Gastrocnemius medialis (tissue), 4 donors: ENCODE data around the gene PPARGC1A. TPM values are rescaled to one million over a fixed set of nuclear protein-coding genes. Genes with fewer than 3 reads are reported as not detected.

Experiments
- ATAC-seq, 2 donors: fragments of 150-250 bp; one replicate each; pipeline ENCODE4 v1.9.1; 2016
- DNase-seq, 2 donors: peaks; one replicate each; pipeline ENCODE4 v3.0.0-alpha.2; 2019
- H3K27ac ChIP-seq, 4 donors: fragments of 200-600 bp; sonication (generic); 1 replicate in 1 of 4; 2 replicates in 3 of 4; pipeline ENCODE4 v1.5.1; 2016 to 2018; ENCODE audit warnings: mild to moderate bottlenecking in 2 of 4, moderate library complexity in 1 of 4
- H3K27me3 ChIP-seq, 3 donors: fragments of 200-600 bp; sonication (generic) in 2 of 3; 1 replicate in 1 of 3; 2 replicates in 2 of 3; pipeline versions ENCODE4 v1.5.1 to v1.6.0; 2016 to 2019; ENCODE audit warnings: mild to moderate bottlenecking in 1 of 3, moderate library complexity in 1 of 3
- H3K36me3 ChIP-seq, 2 donors: fragments of 200-600 bp; sonication (generic) in 1 of 2; one replicate each; pipeline ENCODE4 v1.5.1; 2017 to 2018
- H3K4me1 ChIP-seq, 2 donors: fragments of 200-600 bp; sonication (generic) in 1 of 2; one replicate each; pipeline ENCODE4 v1.5.1; 2016 to 2017; ENCODE audit warnings: mild to moderate bottlenecking in 2 of 2
- H3K4me3 ChIP-seq, 4 donors: fragments of 200-600 bp; sonication (generic) in 3 of 4; 1 replicate in 1 of 4; 2 replicates in 3 of 4; pipeline ENCODE4 v1.5.1; 2016 to 2019; ENCODE audit warnings: mild to moderate bottlenecking in 2 of 4
- H3K9me3 ChIP-seq, 3 donors: fragments of 200-600 bp; sonication (generic) in 2 of 3; 1 replicate in 1 of 3; 2 replicates in 2 of 3; pipeline ENCODE4 v1.5.1; 2016 to 2019
- CTCF ChIP-seq, 5 experiments: fragments of 450-650 bp in 3 of 5; fragments of 200-600 bp in 2 of 5; sonication (generic) in 2 of 5; IDR thresholded peaks in 4 of 5; conservative IDR thresholded peaks in 1 of 5; 1 replicate in 4 of 5; 2 replicates in 1 of 5; pipeline ENCODE4 v1.5.1; 2016 to 2019; ENCODE audit warnings: antibody characterized with exemption in 5 of 5, mild to moderate bottlenecking in 3 of 5, moderate library complexity in 3 of 5
- POLR2A ChIP-seq, 2 donors: fragments of 450-650 bp; IDR thresholded peaks; one replicate each; pipeline ENCODE4 v1.6.1; 2017; ENCODE audit warnings: antibody characterized with exemption in 2 of 2, mild to moderate bottlenecking in 2 of 2, moderate library complexity in 2 of 2
- in situ Hi-C, 4 donors: fragments of 200-750 bp; cut with MboI; loops; one replicate each; pipeline versions ENCODE4 v1.15.0 to v1.8.0; 2017; ENCODE audit warnings: low sequenced_read_pairs in 4 of 4
- intact Hi-C: fragments of 100-400 bp; cut with DNase I; formaldehyde crosslinking; loops from one replicate; pipeline ENCODE4 v1.15.1; 2023; ENCODE audit warnings: low total_unique reads
- total RNA-seq, 4 donors: library from RNA; depleted of rRNA; stranded (reverse); fragments of >200 nt; gene quantifications; one replicate each; pipeline versions ENCODE4 v1.1.0 to v1.2.3, GENCODE V29; 2016

PPARGC1A gene
- total RNA-seq, 4 donors from 2014 or later: 30.6 to 68.9 (median 52.3) TPM

- H3K9me3 ChIP-seq: no peaks in the 10 kb centered on the region
- in situ Hi-C loops (loop anchor here in 2 of 4 donors (5.0 to 25.0 kb wide), 3 partner anchors 54 to 544 kb away; no protein-coding TSS in a partner anchor), intact Hi-C loops (loop anchor here (1.0 to 10.0 kb wide), 7 partner anchors 27 to 654 kb away; partner anchors contain the start of genes DHX15 and PPARGC1A)
- no peaks in the 10 kb centered on the region for H3K36me3 ChIP-seq
- peaks cover 29 to 54% of the 10 kb centered on the region in 2 donors for H3K4me1 ChIP-seq
- ATAC-seq: peak; percentile 77 to 79
- no peaks in the 10 kb centered on the region for H3K27me3 ChIP-seq
- TF ChIP-seq POLR2A (IDR thresholded peaks at IDR 0.05) (peak; percentile 31 to 59), CTCF (IDR thresholded peaks at IDR 0.05 in 4 of 5, conservative IDR thresholded peaks at IDR 0.05 in 1 of 5) (peak in 1 of 5 experiments; percentile 62)
- peak overlapping the region in 3 of 4 donors; percentile 2 to 17 (median 15) for H3K4me3 ChIP-seq
- DNase-seq: peak; percentile 97 to 99
- peak overlapping the region; percentile 83 to 92 (median 90) for H3K27ac ChIP-seq
These were observed 41.1 kb upstream of the PPARGC1A start for GRCh38 chr4:23930750-23931488.

GRCh38 chr4:23929248-23929647, 39.4 kb upstream of the PPARGC1A start:
- DNase-seq (no peak), ATAC-seq (no peak)
- no peak overlapping the region for H3K4me3 ChIP-seq
- intact Hi-C loops: no loop called here
- TF ChIP-seq POLR2A (IDR thresholded peaks at IDR 0.05): no peak
- no peak for TF ChIP-seq CTCF (IDR thresholded peaks at IDR 0.05 in 4 of 5, conservative IDR thresholded peaks at IDR 0.05 in 1 of 5)
- H3K27ac ChIP-seq: peak overlapping the region; percentile 83 to 92 (median 90)
- peaks cover 17 to 42% of the 10 kb centered on the region in 2 donors for H3K4me1 ChIP-seq
- in situ Hi-C loops: loop anchor here in 1 of 4 donors (25.0 kb wide), 2 partner anchors 483 to 542 kb away; no protein-coding TSS in a partner anchor
- H3K9me3 ChIP-seq: no peaks in the 10 kb centered on the region
- no peaks in the 10 kb centered on the region for H3K36me3 ChIP-seq
- no peaks in the 10 kb centered on the region for H3K27me3 ChIP-seq

- in situ Hi-C loops: no loop called here
- TF ChIP-seq CTCF (IDR thresholded peaks at IDR 0.05 in 4 of 5, conservative IDR thresholded peaks at IDR 0.05 in 1 of 5) (no peak), POLR2A (IDR thresholded peaks at IDR 0.05) (no peak)
- intact Hi-C loops: no loop called here
- Histone ChIP-seq H3K9me3 (no peaks in the 10 kb centered on the region), H3K27ac (no peak overlapping the region), H3K4me3 (no peak overlapping the region), H3K4me1 (peaks cover 0 to 3% of the 10 kb centered on the region in 2 donors), H3K27me3 (no peaks in the 10 kb centered on the region), H3K36me3 (no peaks in the 10 kb centered on the region)
- ATAC-seq (no peak), DNase-seq (no peak)
These were observed 34.7 kb upstream of the PPARGC1A start for GRCh38 chr4:23924556-23924955.

- no peaks in the 10 kb centered on the region for H3K36me3 ChIP-seq
- DNase-seq (no peak), ATAC-seq (peak in 1 of 2 donors; percentile 60)
- intact Hi-C loops (loop anchor here (2.0 kb wide), 1 partner anchor 15 kb away; no protein-coding TSS in a partner anchor), in situ Hi-C loops (no loop called here)
- H3K4me1 ChIP-seq: peaks cover 0 to 3% of the 10 kb centered on the region in 2 donors
- no peak overlapping the region for H3K27ac ChIP-seq
- TF ChIP-seq CTCF (IDR thresholded peaks at IDR 0.05 in 4 of 5, conservative IDR thresholded peaks at IDR 0.05 in 1 of 5): no peak
- no peak for TF ChIP-seq POLR2A (IDR thresholded peaks at IDR 0.05)
- H3K27me3 ChIP-seq: no peaks in the 10 kb centered on the region
- no peak overlapping the region for H3K4me3 ChIP-seq
- no peaks in the 10 kb centered on the region for H3K9me3 ChIP-seq
These were observed 34.0 kb upstream of the PPARGC1A start for GRCh38 chr4:23923840-23924239.
